Psoas muscle (tissue), 8 donors: Measurements from ENCODE around the gene WDR19. TPM values are rescaled to one million over a fixed set of nuclear protein-coding genes. Genes with fewer than 3 reads are reported as not detected.

Experiments used
- ATAC-seq, 4 donors: fragments of 200-7000 bp; cut with Tn5 transposase; one replicate each; pipeline ENCODE4 v1.9.1; 2020; ENCODE audit warnings: moderate library complexity in 3 of 4, mild to moderate bottlenecking in 2 of 4
- DNase-seq, 2 donors: peaks; one replicate each; pipeline ENCODE4 v3.0.0-alpha.2; 2020
- H3K27ac ChIP-seq: fragments of 200-600 bp; one replicate; pipeline ENCODE4 v1.8.0; 2022
- H3K27me3 ChIP-seq, 3 donors: fragments of 200-600 bp in 1 of 3; one replicate each; pipeline versions ENCODE4 v1.6.1 to v1.8.0; 2013 to 2022; ENCODE audit warnings: low read length in 2 of 3, mild to moderate bottlenecking in 2 of 3, moderate library complexity in 1 of 3; ENCODE audit not compliant: insufficient read depth in 3 of 3
- H3K36me3 ChIP-seq, 2 donors: fragments of 200-600 bp in 1 of 2; one replicate each; pipeline versions ENCODE4 v1.6.1 to v1.8.0; 2013 to 2022; ENCODE audit warnings: low read depth in 1 of 2, mild to moderate bottlenecking in 1 of 2, moderate library complexity in 1 of 2; ENCODE audit not compliant: insufficient read depth in 1 of 2
- H3K4me1 ChIP-seq: fragments of 200-600 bp; one replicate; pipeline ENCODE4 v1.8.0; 2022
- H3K4me3 ChIP-seq: fragments of 200-600 bp; one replicate; pipeline ENCODE4 v1.8.0; 2022; ENCODE audit warnings: mild to moderate bottlenecking
- H3K9me3 ChIP-seq: fragments of 200-600 bp; one replicate; pipeline ENCODE4 v1.8.0; 2022
- WGBS, 3 donors: extraction: QIAGEN DNeasy Blood & Tissue Kit; methylation state at CpG; one replicate each; pipeline versions ENCODE4 v1.1.6 to v1.1.7; 2013; 5-methylcytosine and 5-hydroxymethylcytosine counted together
- intact Hi-C, 2 donors: fragments of 100-400 bp; cut with DNase I; formaldehyde crosslinking; loops; one replicate each; pipeline versions ENCODE4 v1.11.0 to v1.14.2; 2022
- polyA plus RNA-seq, 3 donors: library from polyadenylated mRNA; stranded (reverse); fragments of 200-250 nt; gene quantifications; one replicate each; pipeline ENCODE4 v1.2.3, GENCODE V29; 2013
- total RNA-seq, 4 donors: library from RNA; stranded (reverse); fragmentation: NEBNext Ultra II Directional in 2 of 4; extraction: Animal tissue kit (Norgen Biotek cat#: 25700) in 2 of 4; gene quantifications; one replicate each; pipeline versions ENCODE4 v1.2.1 to v1.2.4, GENCODE V29; 2021 to 2023
- TF ChIP-seq, protein P1 (sequence below): fragments of 200-600 bp; IDR thresholded peaks from one replicate; pipeline ENCODE4 v1.8.0; 2022; ENCODE audit warnings: antibody characterized with exemption
- donor health status: healthy with polysubstance abuse.
- donor health status: DM: no; HTN: no; CAD: no; lungs with moderate emphysema.
- donor health status: Bipolar disorder and iron deficiency.
- donor health status: healthy.
- donor health status: DM: yes; HTN: yes; CAD: no.
- donor health status: DM: no; HTN: no; CAD: no.
- donor health status: DM: no; HTN: no; CAD: no.
- donor health status: DM: yes; HTN: yes; CAD: no.

The WDR19 gene
- total and polyA plus RNA-seq, 7 donors, result 3.9 to 7.1 (median 5.4) TPM

DNA sequence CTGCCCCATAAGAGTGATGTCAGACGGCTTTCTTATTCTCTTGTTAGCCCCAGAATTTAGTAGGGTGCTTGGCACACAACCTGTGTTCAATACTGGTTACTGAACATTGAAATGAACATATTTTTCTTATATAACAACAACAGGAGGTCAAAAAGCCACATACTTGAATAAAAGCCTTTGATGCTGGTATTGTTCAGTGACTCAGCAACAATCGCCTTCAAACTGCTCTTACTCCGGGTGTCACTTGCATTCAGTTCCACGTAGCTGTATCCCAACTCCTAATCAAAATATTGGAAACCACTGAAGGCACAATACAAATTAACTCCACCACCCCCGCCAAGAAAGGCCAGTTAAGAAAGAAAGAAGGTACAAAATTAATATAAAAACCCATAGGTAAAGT lies 122.3 kb downstream of the WDR19 start:
- ATAC-seq (no peak), DNase-seq (no peak)
- peaks cover 4 to 79% of the 10 kb centered on the region in 2 donors for H3K36me3 ChIP-seq
- H3K4me3 ChIP-seq, result no peak overlapping the region
- no peaks in the 10 kb centered on the region for H3K4me1 ChIP-seq
- no peak overlapping the region for H3K27ac ChIP-seq
- WGBS, 3 donors, result 92 to 94% (median 92%) methylated on average over 5 of the region's 5 CpGs
- intact Hi-C loops, result no loop called here
- H3K27me3 ChIP-seq, result no peaks in the 10 kb centered on the region
- TF ChIP-seq, protein P1, sequence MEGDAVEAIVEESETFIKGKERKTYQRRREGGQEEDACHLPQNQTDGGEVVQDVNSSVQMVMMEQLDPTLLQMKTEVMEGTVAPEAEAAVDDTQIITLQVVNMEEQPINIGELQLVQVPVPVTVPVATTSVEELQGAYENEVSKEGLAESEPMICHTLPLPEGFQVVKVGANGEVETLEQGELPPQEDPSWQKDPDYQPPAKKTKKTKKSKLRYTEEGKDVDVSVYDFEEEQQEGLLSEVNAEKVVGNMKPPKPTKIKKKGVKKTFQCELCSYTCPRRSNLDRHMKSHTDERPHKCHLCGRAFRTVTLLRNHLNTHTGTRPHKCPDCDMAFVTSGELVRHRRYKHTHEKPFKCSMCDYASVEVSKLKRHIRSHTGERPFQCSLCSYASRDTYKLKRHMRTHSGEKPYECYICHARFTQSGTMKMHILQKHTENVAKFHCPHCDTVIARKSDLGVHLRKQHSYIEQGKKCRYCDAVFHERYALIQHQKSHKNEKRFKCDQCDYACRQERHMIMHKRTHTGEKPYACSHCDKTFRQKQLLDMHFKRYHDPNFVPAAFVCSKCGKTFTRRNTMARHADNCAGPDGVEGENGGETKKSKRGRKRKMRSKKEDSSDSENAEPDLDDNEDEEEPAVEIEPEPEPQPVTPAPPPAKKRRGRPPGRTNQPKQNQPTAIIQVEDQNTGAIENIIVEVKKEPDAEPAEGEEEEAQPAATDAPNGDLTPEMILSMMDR, result no peak
- no peaks in the 10 kb centered on the region for H3K9me3 ChIP-seq

DNA sequence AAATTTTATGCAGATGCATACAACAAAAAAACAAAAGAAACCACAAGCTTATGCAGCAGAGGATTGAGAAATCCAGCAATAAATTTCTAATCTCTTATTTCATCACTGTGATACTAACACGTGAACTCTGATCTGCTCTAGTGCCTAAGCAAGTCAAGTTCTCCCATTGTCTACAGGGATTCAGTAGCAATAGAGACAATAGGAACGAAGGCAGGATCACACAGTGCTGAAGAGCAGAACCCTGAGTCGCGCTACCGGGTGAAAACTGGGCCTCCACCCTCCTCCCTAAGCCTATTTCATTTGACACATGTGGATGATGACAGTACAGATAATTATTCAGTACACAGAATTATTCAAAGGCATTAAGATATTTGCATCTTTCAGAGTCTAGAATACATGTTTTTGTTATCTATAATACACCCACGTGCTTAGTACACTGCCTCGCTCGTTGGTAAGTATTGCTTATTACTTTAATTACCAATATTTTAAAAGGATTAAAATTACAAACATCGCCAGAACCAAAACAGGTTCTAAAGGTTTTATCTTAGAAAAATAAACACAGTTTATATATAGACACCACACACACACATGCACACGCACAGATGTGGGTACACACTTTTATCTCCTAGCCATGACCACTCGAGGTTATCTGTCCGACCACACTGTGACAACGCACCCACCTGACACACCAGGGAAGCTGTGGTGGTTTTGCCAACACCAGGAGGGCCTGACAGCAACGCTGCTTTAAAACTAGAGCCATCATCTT lies 123.8 kb downstream of the WDR19 start:
- TF ChIP-seq, protein P1, result no peak
- Histone ChIP-seq H3K27me3 (no peaks in the 10 kb centered on the region), H3K36me3 (peaks cover 6 to 81% of the 10 kb centered on the region in 2 donors), H3K4me1 (no peaks in the 10 kb centered on the region), H3K27ac (no peak overlapping the region), H3K4me3 (no peak overlapping the region), H3K9me3 (no peaks in the 10 kb centered on the region)
- intact Hi-C loops, result loop anchor here in 1 of 2 donors (2.0 kb wide), 1 partner anchor 17 kb away; no protein-coding TSS in a partner anchor
- DNase-seq (no peak), ATAC-seq (no peak)
- 85 to 89% (median 87%) methylated on average over 14 of the region's 14 CpGs for WGBS, 3 donors

DNA sequence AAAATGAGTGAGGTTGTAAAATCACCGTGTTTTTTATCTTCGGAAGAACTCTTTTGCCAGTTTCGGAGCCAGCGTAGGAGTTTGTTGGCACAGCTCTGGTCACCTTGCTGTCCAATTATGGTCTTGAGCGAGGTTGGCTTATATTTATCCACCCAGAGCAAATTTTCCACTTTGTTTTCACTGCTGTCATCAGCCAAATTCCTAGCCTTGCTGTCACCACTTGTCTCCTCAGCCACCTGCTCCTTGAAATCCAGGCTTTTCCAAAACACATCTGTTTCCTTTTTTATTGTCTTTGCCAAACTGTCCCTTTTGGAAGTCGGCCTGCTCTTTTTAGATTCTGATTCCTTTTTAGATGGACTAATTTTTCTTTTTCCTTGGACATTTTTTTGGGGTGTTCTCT lies 126.3 kb downstream of the WDR19 start:
- TF ChIP-seq, protein P1, result no peak
- ATAC-seq (peak in 2 of 4 donors; percentile 35 to 44), DNase-seq (no peak)
- H3K9me3 ChIP-seq, result no peaks in the 10 kb centered on the region
- WGBS, 3 donors, result 42 to 47% (median 47%) methylated on average over 6 of the region's 6 CpGs
- no peaks in the 10 kb centered on the region for H3K4me1 ChIP-seq
- intact Hi-C loops, result no loop called here
- no peaks in the 10 kb centered on the region for H3K27me3 ChIP-seq
- no peak overlapping the region for H3K4me3 ChIP-seq
- peak overlapping the region; percentile 17 for H3K27ac ChIP-seq
- H3K36me3 ChIP-seq, result peaks cover 8 to 74% of the 10 kb centered on the region in 2 donors

DNA sequence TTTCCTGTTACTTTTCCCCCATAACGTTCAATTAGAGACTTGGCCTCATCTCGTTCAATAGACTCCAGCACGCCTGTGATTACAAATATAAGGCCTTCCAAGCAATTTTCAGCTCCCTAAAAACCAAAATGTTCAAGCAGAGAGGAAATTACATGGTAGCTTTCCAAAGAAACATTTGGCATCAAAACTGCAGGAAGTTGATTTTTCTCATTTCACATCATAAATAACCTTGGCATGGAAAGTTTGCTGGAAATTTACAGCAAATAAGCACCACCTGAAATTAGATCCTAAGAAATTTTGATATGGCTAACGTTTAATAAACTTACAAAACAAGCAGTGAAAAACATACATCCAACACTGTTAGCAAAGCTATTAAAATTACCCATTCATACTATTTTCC lies 130.5 kb downstream of the WDR19 start:
- Histone ChIP-seq H3K4me1 (no peaks in the 10 kb centered on the region), H3K27me3 (no peaks in the 10 kb centered on the region), H3K9me3 (no peaks in the 10 kb centered on the region), H3K36me3 (peaks cover 8 to 73% of the 10 kb centered on the region in 2 donors), H3K27ac (no peak overlapping the region), H3K4me3 (no peak overlapping the region)
- WGBS, 3 donors, result 20 to 37% (median 35%) methylated on average over 4 of the region's 4 CpGs
- TF ChIP-seq, protein P1, result no peak
- DNase-seq, result no peak
- intact Hi-C loops, result no loop called here
- no peak for ATAC-seq
